ENCODE results near the gene JMJD6. TPM values are rescaled to one million over a fixed set of nuclear protein-coding genes. Genes with fewer than 3 reads are reported as not detected.
A peak's percentile ranks its signal among the peaks of the same experiment; 100 is the strongest.

The JMJD6 gene
- total and polyA plus RNA-seq, 2 experiments from 2014 or later = 19.3 to 44.8 TPM

DNA sequence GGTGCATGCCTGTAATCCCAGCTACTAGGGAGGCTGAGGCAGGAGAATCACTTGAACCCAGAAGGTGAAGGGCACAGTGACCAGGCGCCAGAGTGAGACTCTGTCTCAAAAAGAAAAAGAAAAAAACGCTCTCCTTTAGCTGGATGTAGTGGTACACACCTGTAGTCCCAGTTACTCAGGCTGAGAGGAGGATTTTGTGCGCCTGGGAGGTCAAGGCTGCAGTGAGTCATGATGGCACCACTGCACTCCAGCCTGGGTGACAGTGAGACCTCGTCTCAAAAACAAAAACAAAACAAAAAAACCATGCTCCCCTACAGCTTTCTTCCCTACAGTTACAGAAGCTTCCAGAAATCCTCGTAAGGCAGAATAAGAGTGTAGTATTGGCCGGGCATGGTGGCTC is 49.8 kb downstream of the JMJD6 start:
- H3K36me3 ChIP-seq (replicated peaks; ENCODE audit: insufficient read depth, low read depth) = no peaks in the 10 kb centered on the region
- TF ChIP-seq EZH2phosphoT487 (IDR thresholded peaks at IDR 0.05; ENCODE audit: low read depth, severe bottlenecking, unreplicated experiment) = no peak
- TF ChIP-seq, protein P1, sequence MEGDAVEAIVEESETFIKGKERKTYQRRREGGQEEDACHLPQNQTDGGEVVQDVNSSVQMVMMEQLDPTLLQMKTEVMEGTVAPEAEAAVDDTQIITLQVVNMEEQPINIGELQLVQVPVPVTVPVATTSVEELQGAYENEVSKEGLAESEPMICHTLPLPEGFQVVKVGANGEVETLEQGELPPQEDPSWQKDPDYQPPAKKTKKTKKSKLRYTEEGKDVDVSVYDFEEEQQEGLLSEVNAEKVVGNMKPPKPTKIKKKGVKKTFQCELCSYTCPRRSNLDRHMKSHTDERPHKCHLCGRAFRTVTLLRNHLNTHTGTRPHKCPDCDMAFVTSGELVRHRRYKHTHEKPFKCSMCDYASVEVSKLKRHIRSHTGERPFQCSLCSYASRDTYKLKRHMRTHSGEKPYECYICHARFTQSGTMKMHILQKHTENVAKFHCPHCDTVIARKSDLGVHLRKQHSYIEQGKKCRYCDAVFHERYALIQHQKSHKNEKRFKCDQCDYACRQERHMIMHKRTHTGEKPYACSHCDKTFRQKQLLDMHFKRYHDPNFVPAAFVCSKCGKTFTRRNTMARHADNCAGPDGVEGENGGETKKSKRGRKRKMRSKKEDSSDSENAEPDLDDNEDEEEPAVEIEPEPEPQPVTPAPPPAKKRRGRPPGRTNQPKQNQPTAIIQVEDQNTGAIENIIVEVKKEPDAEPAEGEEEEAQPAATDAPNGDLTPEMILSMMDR (IDR thresholded peaks at IDR 0.05; ENCODE audit: poor library complexity) = no peak
- 95% methylated on average over 6 of the region's 6 CpGs for WGBS (ENCODE audit: low lambda C conversion rate, missing lambda C conversion rate)

DNA sequence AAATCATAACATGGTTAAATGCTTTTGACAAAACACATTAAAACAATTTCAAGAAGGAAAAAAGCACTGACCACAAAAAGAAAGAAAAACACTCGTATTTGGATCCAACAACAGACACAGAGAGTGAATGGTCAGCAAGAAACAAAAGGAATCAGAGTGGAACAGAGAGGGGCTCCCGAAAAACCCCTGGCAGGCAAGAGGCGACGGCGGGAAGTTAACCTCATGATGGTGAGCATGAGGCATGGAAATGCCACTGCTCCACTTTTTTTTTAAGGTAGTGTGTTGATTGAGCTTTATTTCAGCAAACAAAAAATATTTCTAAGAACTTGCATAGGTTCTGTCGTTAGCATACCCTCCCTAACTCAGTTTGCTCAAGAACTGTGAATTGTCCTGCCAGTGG is 50.8 kb downstream of the JMJD6 start:
- Histone ChIP-seq H3K4me2 (no peak overlapping the region), H3K79me2 (no peaks in the 10 kb centered on the region), H3K36me3 (replicated peaks; ENCODE audit: insufficient read depth, low read depth) (no peaks in the 10 kb centered on the region), H3K9me3 (ENCODE audit: low read depth) (no peaks in the 10 kb centered on the region), H2AFZ (no peak overlapping the region), H3K4me3 (no peak overlapping the region), H3K9me2 (replicated peaks; ENCODE audit: insufficient read depth) (no peaks in the 10 kb centered on the region), H3K27me3 (no peaks in the 10 kb centered on the region), H3K4me1 (ENCODE audit: insufficient read depth) (no peaks in the 10 kb centered on the region), H4K20me1 (ENCODE audit: insufficient read depth, poor library complexity, severe bottlenecking) (no peaks in the 10 kb centered on the region), H3K27ac (no peak overlapping the region)
- DNase-seq (ENCODE audit: low spot score) = no peak
- no peak for TF ChIP-seq EZH2phosphoT487 (IDR thresholded peaks at IDR 0.05; ENCODE audit: low read depth, severe bottlenecking, unreplicated experiment)
- TF ChIP-seq, protein P1 (IDR thresholded peaks at IDR 0.05; ENCODE audit: poor library complexity) = no peak
- TF ChIP-seq EZH2 (IDR thresholded peaks at IDR 0.05; ENCODE audit: borderline replicate concordance) = no peak
- 95% methylated on average over 6 of the region's 6 CpGs for WGBS (ENCODE audit: low lambda C conversion rate, missing lambda C conversion rate)

More for the DNA sequence above, 49.8 kb downstream of the JMJD6 start:
- no peaks in the 10 kb centered on the region for H4K20me1 ChIP-seq (ENCODE audit: insufficient read depth, poor library complexity, severe bottlenecking)
- DNase-seq (ENCODE audit: low spot score) = no peak
- no peaks in the 10 kb centered on the region for H3K27me3 ChIP-seq
- no peak overlapping the region for H3K4me2 ChIP-seq
- H3K9me2 ChIP-seq (replicated peaks; ENCODE audit: insufficient read depth) = no peaks in the 10 kb centered on the region
- no peaks in the 10 kb centered on the region for H3K79me2 ChIP-seq
- H2AFZ ChIP-seq = no peak overlapping the region
- peaks cover 3% of the 10 kb centered on the region for H3K4me1 ChIP-seq (ENCODE audit: insufficient read depth)
- no peaks in the 10 kb centered on the region for H3K9me3 ChIP-seq (ENCODE audit: low read depth)
- H3K27ac ChIP-seq = no peak overlapping the region
- H3K4me3 ChIP-seq = no peak overlapping the region

DNA sequence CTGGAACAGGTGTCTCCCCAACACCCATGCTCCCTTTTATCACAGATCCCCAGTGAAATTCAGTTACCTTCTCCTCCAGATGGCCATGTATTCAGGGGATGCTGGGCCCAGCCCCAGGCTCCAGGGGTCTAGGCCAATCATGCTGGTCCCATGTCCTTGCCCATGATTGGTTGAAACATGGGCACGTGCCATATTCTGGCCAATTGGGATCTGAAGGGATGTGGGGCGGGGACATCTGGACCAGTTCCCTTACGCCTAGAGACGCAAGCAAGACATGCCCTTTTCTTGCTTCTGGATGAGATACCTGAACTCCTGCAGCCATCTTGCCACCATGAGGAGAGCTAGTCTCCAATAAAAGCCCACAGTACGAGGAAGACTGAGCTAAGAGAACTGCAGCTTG is 51.8 kb downstream of the JMJD6 start:
- H3K36me3 ChIP-seq (replicated peaks; ENCODE audit: insufficient read depth, low read depth) = no peaks in the 10 kb centered on the region
- H4K20me1 ChIP-seq (ENCODE audit: insufficient read depth, poor library complexity, severe bottlenecking) = no peaks in the 10 kb centered on the region
- H3K4me1 ChIP-seq (ENCODE audit: insufficient read depth) = no peaks in the 10 kb centered on the region
- H2AFZ ChIP-seq = no peak overlapping the region
- H3K4me3 ChIP-seq = no peak overlapping the region
- WGBS (ENCODE audit: low lambda C conversion rate, missing lambda C conversion rate) = 94% methylated on average over 5 of the region's 5 CpGs
- no peak for TF ChIP-seq EZH2 (IDR thresholded peaks at IDR 0.05; ENCODE audit: borderline replicate concordance)
- TF ChIP-seq, protein P1 (IDR thresholded peaks at IDR 0.05; ENCODE audit: poor library complexity) = no peak
- no peak for TF ChIP-seq EZH2phosphoT487 (IDR thresholded peaks at IDR 0.05; ENCODE audit: low read depth, severe bottlenecking, unreplicated experiment)
- no peak overlapping the region for H3K27ac ChIP-seq
- no peaks in the 10 kb centered on the region for H3K27me3 ChIP-seq
- DNase-seq (ENCODE audit: low spot score) = no peak
- H3K9me2 ChIP-seq (replicated peaks; ENCODE audit: insufficient read depth) = no peaks in the 10 kb centered on the region
- H3K4me2 ChIP-seq = no peak overlapping the region
- H3K79me2 ChIP-seq = no peaks in the 10 kb centered on the region
- H3K9me3 ChIP-seq (ENCODE audit: low read depth) = no peaks in the 10 kb centered on the region

DNA sequence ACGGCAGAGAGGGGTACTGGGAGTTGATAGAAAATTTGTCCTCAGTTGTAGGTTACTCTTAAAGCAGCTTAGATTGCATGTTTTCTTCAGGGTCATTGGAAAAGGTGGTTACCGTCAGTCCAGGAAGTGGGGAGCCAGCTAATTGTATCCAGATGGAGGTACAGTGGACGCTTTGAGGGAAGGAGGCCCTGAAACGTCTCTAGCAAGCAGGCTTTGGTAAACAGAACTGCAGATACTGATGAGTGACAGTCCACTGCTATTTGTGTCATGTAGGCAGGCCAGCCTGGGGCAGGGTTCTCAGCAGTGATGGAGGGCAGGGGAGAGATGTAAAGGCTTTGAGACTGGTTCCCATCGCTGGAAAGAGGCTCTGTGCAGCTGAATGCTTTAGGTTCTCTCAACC is 52.7 kb downstream of the JMJD6 start:
- Histone ChIP-seq H3K4me1 (ENCODE audit: insufficient read depth) (no peaks in the 10 kb centered on the region), H3K9me2 (replicated peaks; ENCODE audit: insufficient read depth) (no peaks in the 10 kb centered on the region), H3K27ac (peak overlapping the region; percentile 75), H4K20me1 (ENCODE audit: insufficient read depth, poor library complexity, severe bottlenecking) (no peaks in the 10 kb centered on the region), H3K27me3 (no peaks in the 10 kb centered on the region), H3K79me2 (no peaks in the 10 kb centered on the region), H3K9me3 (ENCODE audit: low read depth) (no peaks in the 10 kb centered on the region), H3K36me3 (replicated peaks; ENCODE audit: insufficient read depth, low read depth) (no peaks in the 10 kb centered on the region), H3K4me3 (no peak overlapping the region), H2AFZ (no peak overlapping the region), H3K4me2 (no peak overlapping the region)
- no peak for DNase-seq (ENCODE audit: low spot score)
- TF ChIP-seq EZH2phosphoT487 (IDR thresholded peaks at IDR 0.05; ENCODE audit: low read depth, severe bottlenecking, unreplicated experiment) (no peak), EZH2 (IDR thresholded peaks at IDR 0.05; ENCODE audit: borderline replicate concordance) (no peak)
- TF ChIP-seq, protein P1 (IDR thresholded peaks at IDR 0.05; ENCODE audit: poor library complexity) = no peak
- 46% methylated on average over 5 of the region's 5 CpGs for WGBS (ENCODE audit: low lambda C conversion rate, missing lambda C conversion rate)
